ENCODE data around the gene AFP.

Gene AFP

GRCh38 chr4:73481358-73481757, 45.3 kb downstream of the AFP start, which contains the start of gene AFM:
TSS of gene AFM (plus strand) at chr4:73481745. CDS start at chr4:73481776, 31 bp downstream.
- H3K27me3 Mint-ChIP-seq: no peaks in the 10 kb centered on the region
- no peak within 1 kb of the TSS for H3K27ac Mint-ChIP-seq
- no peaks in the 10 kb centered on the region for H3K36me3 Mint-ChIP-seq (ENCODE audit: low read depth)
- no peak within 1 kb of the TSS for H3K4me3 Mint-ChIP-seq
- no peaks in the 10 kb centered on the region for H3K4me1 Mint-ChIP-seq (ENCODE audit: low read depth)
- intact Hi-C loops (cut with micrococcal nuclease): no loop called here
- peaks cover 14% of the 10 kb centered on the region for H3K9me3 Mint-ChIP-seq

GRCh38 chr4:73485085-73485484, 49.1 kb downstream of the AFP start:
- intact Hi-C loops (cut with micrococcal nuclease): no loop called here
- Mint-ChIP-seq H3K4me3 (no peak overlapping the region), H3K36me3 (ENCODE audit: low read depth) (no peaks in the 10 kb centered on the region), H3K9me3 (peaks cover 5% of the 10 kb centered on the region), H3K27ac (no peak overlapping the region), H3K27me3 (no peaks in the 10 kb centered on the region), H3K4me1 (ENCODE audit: low read depth) (no peaks in the 10 kb centered on the region)

- Mint-ChIP-seq H3K36me3 (ENCODE audit: low read depth) (no peaks in the 10 kb centered on the region), H3K4me1 (ENCODE audit: low read depth) (no peaks in the 10 kb centered on the region), H3K9me3 (peaks cover 5% of the 10 kb centered on the region), H3K27ac (no peak overlapping the region), H3K27me3 (no peaks in the 10 kb centered on the region), H3K4me3 (no peak overlapping the region)
- intact Hi-C loops (cut with micrococcal nuclease): no loop called here
These were observed 49.6 kb downstream of the AFP start for GRCh38 chr4:73485596-73485995.

- no peaks in the 10 kb centered on the region for H3K4me1 Mint-ChIP-seq (ENCODE audit: low read depth)
- intact Hi-C loops (cut with micrococcal nuclease): no loop called here
- no peak overlapping the region for H3K27ac Mint-ChIP-seq
These were observed 50.5 kb downstream of the AFP start for GRCh38 chr4:73486497-73486896.

GRCh38 chr4:73487233-73487632, 51.2 kb downstream of the AFP start:
- H3K36me3 Mint-ChIP-seq (ENCODE audit: low read depth): no peaks in the 10 kb centered on the region
- no peak overlapping the region for H3K27ac Mint-ChIP-seq
- peaks cover 5% of the 10 kb centered on the region for H3K9me3 Mint-ChIP-seq

More at GRCh38 chr4:73486497-73486896, 50.5 kb downstream of the AFP start:
- Mint-ChIP-seq H3K36me3 (ENCODE audit: low read depth) (no peaks in the 10 kb centered on the region), H3K4me3 (no peak overlapping the region), H3K9me3 (peaks cover 5% of the 10 kb centered on the region), H3K27me3 (no peaks in the 10 kb centered on the region)

GRCh38 chr4:73499996-73500765, 64.2 kb downstream of the AFP start:
- Mint-ChIP-seq H3K9me3 (no peaks in the 10 kb centered on the region), H3K36me3 (ENCODE audit: low read depth) (no peaks in the 10 kb centered on the region), H3K27ac (no peak overlapping the region), H3K4me3 (no peak overlapping the region), H3K4me1 (ENCODE audit: low read depth) (no peaks in the 10 kb centered on the region), H3K27me3 (no peaks in the 10 kb centered on the region)
- intact Hi-C loops (cut with micrococcal nuclease): no loop called here

More at GRCh38 chr4:73487233-73487632, 51.2 kb downstream of the AFP start:
- no peaks in the 10 kb centered on the region for H3K27me3 Mint-ChIP-seq
- H3K4me1 Mint-ChIP-seq (ENCODE audit: low read depth): no peaks in the 10 kb centered on the region
- no peak overlapping the region for H3K4me3 Mint-ChIP-seq
- intact Hi-C loops (cut with micrococcal nuclease): no loop called here

- Mint-ChIP-seq H3K27ac (no peak overlapping the region), H3K36me3 (ENCODE audit: low read depth) (no peaks in the 10 kb centered on the region), H3K27me3 (no peaks in the 10 kb centered on the region), H3K4me3 (no peak overlapping the region), H3K4me1 (ENCODE audit: low read depth) (no peaks in the 10 kb centered on the region), H3K9me3 (no peaks in the 10 kb centered on the region)
- intact Hi-C loops (cut with micrococcal nuclease): no loop called here
These were observed 65.7 kb downstream of the AFP start for GRCh38 chr4:73501664-73502265.

GRCh38 chr4:73505567-73505966, 69.5 kb downstream of the AFP start:
- H3K9me3 Mint-ChIP-seq: no peaks in the 10 kb centered on the region
- no peaks in the 10 kb centered on the region for H3K4me1 Mint-ChIP-seq (ENCODE audit: low read depth)
- intact Hi-C loops (cut with micrococcal nuclease): no loop called here
- no peaks in the 10 kb centered on the region for H3K27me3 Mint-ChIP-seq
- no peaks in the 10 kb centered on the region for H3K36me3 Mint-ChIP-seq (ENCODE audit: low read depth)
- H3K4me3 Mint-ChIP-seq: no peak overlapping the region
- no peak overlapping the region for H3K27ac Mint-ChIP-seq
